Measurements from ENCODE around the gene SLC16A3. TPM values are rescaled to one million over a fixed set of nuclear protein-coding genes. Genes with fewer than 3 reads are reported as not detected.

Gene SLC16A3
- total and polyA plus RNA-seq, 2 of the 4 experiments (the other 2 are of a cell fraction), result 49.1 to 181 TPM

DNA sequence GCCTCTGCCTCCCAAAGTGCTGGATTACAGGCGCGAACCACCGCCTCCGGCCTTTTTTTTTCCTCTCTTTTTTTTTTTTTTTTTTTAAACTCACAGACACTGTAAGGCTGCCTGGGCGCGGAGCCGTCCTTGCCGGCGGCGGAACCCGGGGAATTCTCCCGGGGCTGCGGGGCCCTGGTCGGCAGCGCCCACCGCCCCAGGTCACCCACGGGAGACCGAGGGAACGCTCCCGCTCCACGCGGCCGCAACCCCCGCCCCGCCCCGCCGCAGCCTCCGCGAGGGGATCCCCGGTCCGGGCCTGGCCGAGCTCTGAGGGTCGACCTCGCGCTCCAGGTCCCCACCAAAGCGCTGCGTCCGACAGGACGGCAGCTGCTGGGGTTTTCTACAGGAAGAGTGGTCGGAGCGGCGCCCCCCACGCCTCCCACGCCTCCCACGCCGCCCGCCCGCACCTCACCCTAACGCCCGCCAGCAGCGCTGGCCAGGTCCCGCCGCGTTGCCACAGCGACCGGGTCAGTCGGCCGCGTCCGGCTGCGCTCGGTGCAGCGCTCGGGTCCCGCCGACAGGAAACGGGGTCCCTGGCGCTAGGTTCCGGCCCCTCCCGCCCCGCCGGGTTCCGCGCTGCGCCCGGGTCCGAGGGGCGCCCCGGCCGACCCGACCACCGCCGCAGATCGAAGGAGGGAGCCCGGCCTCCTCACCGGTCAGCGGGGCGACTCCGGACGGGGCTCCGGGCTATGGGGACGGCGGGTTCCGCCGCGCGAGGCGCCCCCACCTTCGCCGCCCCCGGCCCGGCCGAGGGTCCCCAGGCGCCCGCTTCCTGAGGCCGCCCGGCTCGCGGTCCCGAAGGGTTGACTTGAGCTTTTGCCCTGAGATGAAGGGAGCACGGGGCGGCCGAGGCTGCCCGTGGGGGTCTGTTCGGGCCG, 16.3 kb upstream of the SLC16A3 start, which contains the start of gene CCDC57 (continued):
- TF ChIP-seq FOS (IDR thresholded peaks at IDR 0.05; ENCODE audit: low read depth, low read length), result no peak

DNA sequence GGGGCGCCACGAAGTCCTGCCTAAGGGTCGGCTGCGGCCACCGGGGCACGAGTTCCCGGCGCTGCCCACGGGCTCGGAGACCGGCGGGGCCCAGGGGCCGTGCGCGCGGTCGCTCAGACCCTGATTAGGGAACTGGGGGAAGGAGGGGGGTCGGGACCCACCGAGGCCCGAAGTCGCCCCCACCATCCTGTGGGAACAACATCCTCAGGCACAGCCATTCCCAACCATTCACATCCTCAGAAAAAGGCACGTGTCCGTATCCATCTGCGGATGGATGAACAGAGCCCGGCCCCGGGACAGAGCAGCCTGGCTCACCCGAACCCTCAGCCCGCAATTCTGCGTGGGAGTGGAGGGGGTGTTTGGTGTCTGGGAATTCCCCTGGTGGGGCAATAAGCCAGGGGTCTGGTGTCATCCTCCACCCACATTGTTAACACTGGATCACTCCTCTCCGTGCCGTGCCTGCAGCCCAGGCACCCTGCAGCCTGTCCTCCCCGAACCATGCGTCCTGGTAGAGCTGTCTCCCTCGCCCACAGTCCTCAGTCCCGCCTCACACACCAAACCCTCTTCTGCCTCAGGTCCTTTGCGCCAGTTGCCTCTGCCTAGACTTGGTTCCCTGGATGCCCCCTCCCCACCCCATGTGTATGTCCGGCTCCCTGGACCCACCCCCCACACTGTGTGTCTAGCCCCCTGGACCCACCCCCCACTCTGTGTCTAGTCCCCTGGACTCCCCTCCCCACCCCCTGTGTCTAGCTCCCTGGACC, 15.4 kb upstream of the SLC16A3 start:
- H3K4me1 ChIP-seq (ENCODE audit: control insufficient read depth, insufficient read depth, low read length), result peaks cover 39% of the 10 kb centered on the region
- H4K20me1 ChIP-seq (ENCODE audit: insufficient read depth, low read length), result no peaks in the 10 kb centered on the region
- H3K27me3 ChIP-seq (ENCODE audit: control insufficient read depth, insufficient read depth, low read length), result no peaks in the 10 kb centered on the region
- H2BK20ac ChIP-seq (ENCODE audit: low read depth, low read length), result no peak overlapping the region
- H4K5ac ChIP-seq (ENCODE audit: low read depth, low read length), result peak overlapping the region; percentile 23; the same call in 1 of the 2 replicates
- no TSS peak for BruUV-seq (replicated peaks)
- peak overlapping the region; percentile 92 for H3K4me3 ChIP-seq (ENCODE audit: insufficient read depth, low read depth, low read length)
- peak overlapping the region; percentile 69 for H2AK5ac ChIP-seq (ENCODE audit: low read depth, low read length)
- no peak overlapping the region; the same call in 2 of the 3 replicates for H2BK15ac ChIP-seq (ENCODE audit: low read depth, low read length)
- peak overlapping the region; percentile 69; the same call in 1 of the 2 replicates for H4K91ac ChIP-seq (ENCODE audit: insufficient read depth, low read depth, low read length)
- H3K23ac ChIP-seq (ENCODE audit: low read depth, low read length), result peak overlapping the region; percentile 73; the same call in 1 of the 2 replicates
- ChIA-PET CTCF (no interaction called here), POLR2A (ENCODE audit: unreplicated experiment) (no interaction called here)
- H3K79me1 ChIP-seq (ENCODE audit: low read depth in 1 of 2, low read length in 2 of 2), result peaks cover 22 to 61% of the 10 kb centered on the region in 2 experiments; a peak in 3 of 4 replicates
- no peaks in the 10 kb centered on the region for H3K36me3 ChIP-seq (ENCODE audit: control insufficient read depth, insufficient read depth, low read length)
- H3K4me2 ChIP-seq (ENCODE audit: low read depth, low read length), result peak overlapping the region; percentile 73
- H3K27ac ChIP-seq (ENCODE audit: insufficient read depth, low read length), result peak overlapping the region; percentile 79
- peak overlapping the region; percentile 95 for H2AK9ac ChIP-seq (replicated peaks; ENCODE audit: low read depth, low read length, poor library complexity)
- H3K9me3 ChIP-seq (ENCODE audit: control insufficient read depth, insufficient read depth, low read length), result no peaks in the 10 kb centered on the region
- dilution Hi-C loops (cut with HindIII; ENCODE audit: low sequenced_read_pairs, unreplicated experiment) (no loop called here), intact Hi-C loops (cut with micrococcal nuclease) (no loop called here), in situ Hi-C loops (cut with MboI; ENCODE audit: low sequenced_read_pairs) (no loop called here)
- H3K9me1 ChIP-seq (ENCODE audit: insufficient read depth, low read length), result peaks cover 32% of the 10 kb centered on the region
- H3K18ac ChIP-seq (ENCODE audit: low read depth, low read length), result no peak overlapping the region
- H3K9ac ChIP-seq (ENCODE audit: low read depth, low read length), result peak overlapping the region; percentile 71
- peak; percentile 62 for ATAC-seq (ENCODE audit: low read depth)
- H3K56ac ChIP-seq (ENCODE audit: extremely low read depth, insufficient read depth, low read length), result no peak overlapping the region
- H2AFZ ChIP-seq (replicated peaks; ENCODE audit: low read length, poor library complexity), result peak overlapping the region; percentile 97
- peak overlapping the region; percentile 2 to 85; a peak in 2 of 4 replicates for H4K8ac ChIP-seq (ENCODE audit: low read depth in 2 of 2, low read length in 2 of 2)
- H3K14ac ChIP-seq (replicated peaks; ENCODE audit: low read depth, low read length), result peak overlapping the region; percentile 56; the same call in 1 of the 2 replicates
- peak overlapping the region; percentile 79 for H2BK120ac ChIP-seq (ENCODE audit: low read depth, low read length)
- H2BK5ac ChIP-seq (ENCODE audit: low read depth, low read length, poor library complexity, severe bottlenecking), result peak overlapping the region; percentile 59
- peak overlapping the region; percentile 90 for H3K4ac ChIP-seq (ENCODE audit: low read depth, low read length)
- 18% methylated on average over 4 of the region's 37 CpGs; no CpG with 5 or more reads in 1 of the 2 experiments for WGBS, 2 experiments (ENCODE audit: extremely low coverage in 2 of 2, insufficient read length in 1 of 2)
- DNase-seq, result peak; percentile 89
- TF ChIP-seq, protein P1, sequence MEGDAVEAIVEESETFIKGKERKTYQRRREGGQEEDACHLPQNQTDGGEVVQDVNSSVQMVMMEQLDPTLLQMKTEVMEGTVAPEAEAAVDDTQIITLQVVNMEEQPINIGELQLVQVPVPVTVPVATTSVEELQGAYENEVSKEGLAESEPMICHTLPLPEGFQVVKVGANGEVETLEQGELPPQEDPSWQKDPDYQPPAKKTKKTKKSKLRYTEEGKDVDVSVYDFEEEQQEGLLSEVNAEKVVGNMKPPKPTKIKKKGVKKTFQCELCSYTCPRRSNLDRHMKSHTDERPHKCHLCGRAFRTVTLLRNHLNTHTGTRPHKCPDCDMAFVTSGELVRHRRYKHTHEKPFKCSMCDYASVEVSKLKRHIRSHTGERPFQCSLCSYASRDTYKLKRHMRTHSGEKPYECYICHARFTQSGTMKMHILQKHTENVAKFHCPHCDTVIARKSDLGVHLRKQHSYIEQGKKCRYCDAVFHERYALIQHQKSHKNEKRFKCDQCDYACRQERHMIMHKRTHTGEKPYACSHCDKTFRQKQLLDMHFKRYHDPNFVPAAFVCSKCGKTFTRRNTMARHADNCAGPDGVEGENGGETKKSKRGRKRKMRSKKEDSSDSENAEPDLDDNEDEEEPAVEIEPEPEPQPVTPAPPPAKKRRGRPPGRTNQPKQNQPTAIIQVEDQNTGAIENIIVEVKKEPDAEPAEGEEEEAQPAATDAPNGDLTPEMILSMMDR (conservative IDR thresholded peaks at IDR 0.05; ENCODE audit: low read depth, low read length), result no peak
- TF ChIP-seq FOS (IDR thresholded peaks at IDR 0.05; ENCODE audit: low read depth, low read length) (0 out of 2 replicates have a peak, but pooled peaks have one; percentile 11), NFE2L2 (IDR thresholded peaks at IDR 0.05; ENCODE audit: low read depth, low read length) (no peak), SMC3 (IDR thresholded peaks at IDR 0.05; ENCODE audit: low read depth, low read length) (no peak), MAZ (IDR thresholded peaks at IDR 0.05; ENCODE audit: borderline replicate concordance, low read depth, low read length) (peak; percentile 57), RCOR1 (IDR thresholded peaks at IDR 0.05; ENCODE audit: insufficient replicate concordance, low read length) (no peak), RFX5 (IDR thresholded peaks at IDR 0.05; ENCODE audit: low read depth, low read length) (no peak), CHD1 (IDR thresholded peaks at IDR 0.05; ENCODE audit: low read depth, low read length) (no peak), MXI1 (IDR thresholded peaks at IDR 0.05; ENCODE audit: borderline replicate concordance, low read depth, low read length) (peak; percentile 46; the same call in 1 of the 2 replicates)
- TF ChIP-seq, protein P2, sequence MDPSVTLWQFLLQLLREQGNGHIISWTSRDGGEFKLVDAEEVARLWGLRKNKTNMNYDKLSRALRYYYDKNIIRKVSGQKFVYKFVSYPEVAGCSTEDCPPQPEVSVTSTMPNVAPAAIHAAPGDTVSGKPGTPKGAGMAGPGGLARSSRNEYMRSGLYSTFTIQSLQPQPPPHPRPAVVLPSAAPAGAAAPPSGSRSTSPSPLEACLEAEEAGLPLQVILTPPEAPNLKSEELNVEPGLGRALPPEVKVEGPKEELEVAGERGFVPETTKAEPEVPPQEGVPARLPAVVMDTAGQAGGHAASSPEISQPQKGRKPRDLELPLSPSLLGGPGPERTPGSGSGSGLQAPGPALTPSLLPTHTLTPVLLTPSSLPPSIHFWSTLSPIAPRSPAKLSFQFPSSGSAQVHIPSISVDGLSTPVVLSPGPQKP (IDR thresholded peaks at IDR 0.05; ENCODE audit: borderline replicate concordance, low read depth, low read length), result no peak
